ENCODE results near the gene STRBP. TPM values are rescaled to one million over a fixed set of nuclear protein-coding genes. Genes with fewer than 3 reads are reported as not detected.

STRBP gene
- total and polyA plus RNA-seq, 2 of the 4 experiments (the other 2 are of a cell fraction): 2.1 to 2.5 TPM

DNA sequence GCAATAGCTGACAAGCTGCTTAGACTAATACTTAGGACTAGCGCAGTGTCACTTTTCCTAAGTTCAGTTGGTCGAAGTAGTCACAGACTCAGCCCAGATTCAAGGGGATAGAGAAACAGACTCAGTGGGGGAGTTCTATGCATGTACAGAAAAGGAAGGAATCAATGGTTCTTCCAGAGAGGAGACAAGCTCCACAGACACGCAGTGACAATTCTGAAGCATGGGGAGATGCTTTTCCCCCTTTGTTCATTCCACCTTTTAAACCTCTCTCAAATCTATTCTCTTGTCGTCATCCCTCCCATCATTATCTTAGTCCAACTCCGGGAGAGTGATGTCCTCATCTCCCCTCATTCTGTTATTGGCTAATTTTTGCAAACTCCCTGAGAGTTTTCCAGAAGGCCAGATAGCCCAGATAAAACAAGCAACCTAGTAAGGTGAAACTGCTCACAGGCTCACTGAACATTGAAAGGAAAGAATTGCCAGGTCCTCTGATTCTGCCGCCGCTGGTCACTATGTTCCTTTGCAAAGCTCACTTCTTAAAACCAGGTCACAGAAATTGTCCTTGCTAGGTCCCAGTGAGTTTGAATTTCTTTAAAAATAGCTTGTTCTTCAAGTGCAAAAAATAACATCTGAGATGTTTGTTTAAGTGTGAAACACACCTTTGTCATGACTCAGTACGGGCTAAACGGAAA, 13.4 kb upstream of the STRBP start:
- H4K8ac ChIP-seq (ENCODE audit: low read depth in 2 of 2, low read length in 2 of 2): no peak overlapping the region
- H4K5ac ChIP-seq (ENCODE audit: low read depth, low read length): no peak overlapping the region
- BruUV-seq (replicated peaks): no TSS peak
- H2AK9ac ChIP-seq (replicated peaks; ENCODE audit: low read depth, low read length, poor library complexity): no peak overlapping the region
- no peak overlapping the region for H3K23ac ChIP-seq (ENCODE audit: low read depth, low read length)
- no peak overlapping the region for H2BK15ac ChIP-seq (ENCODE audit: low read depth, low read length)
- H2BK20ac ChIP-seq (ENCODE audit: low read depth, low read length): no peak overlapping the region
- ChIA-PET POLR2A (ENCODE audit: unreplicated experiment) (no interaction called here), CTCF (no interaction called here)
- no peaks in the 10 kb centered on the region for H4K20me1 ChIP-seq (ENCODE audit: insufficient read depth, low read length)
- no peak overlapping the region for H3K18ac ChIP-seq (ENCODE audit: low read depth, low read length)
- H3K36me3 ChIP-seq (ENCODE audit: control insufficient read depth, insufficient read depth, low read length): no peaks in the 10 kb centered on the region
- no peak for DNase-seq
- no peak for TF ChIP-seq RAD21 (IDR thresholded peaks at IDR 0.05; ENCODE audit: low read length)
- no peak for TF ChIP-seq BHLHE40 (IDR thresholded peaks at IDR 0.05; ENCODE audit: low read depth, low read length)
- TF ChIP-seq CEBPB (IDR thresholded peaks at IDR 0.05; ENCODE audit: low read depth, low read length): no peak
- no peak for TF ChIP-seq NFE2L2 (IDR thresholded peaks at IDR 0.05; ENCODE audit: low read depth, low read length)
- TF ChIP-seq, protein P1, sequence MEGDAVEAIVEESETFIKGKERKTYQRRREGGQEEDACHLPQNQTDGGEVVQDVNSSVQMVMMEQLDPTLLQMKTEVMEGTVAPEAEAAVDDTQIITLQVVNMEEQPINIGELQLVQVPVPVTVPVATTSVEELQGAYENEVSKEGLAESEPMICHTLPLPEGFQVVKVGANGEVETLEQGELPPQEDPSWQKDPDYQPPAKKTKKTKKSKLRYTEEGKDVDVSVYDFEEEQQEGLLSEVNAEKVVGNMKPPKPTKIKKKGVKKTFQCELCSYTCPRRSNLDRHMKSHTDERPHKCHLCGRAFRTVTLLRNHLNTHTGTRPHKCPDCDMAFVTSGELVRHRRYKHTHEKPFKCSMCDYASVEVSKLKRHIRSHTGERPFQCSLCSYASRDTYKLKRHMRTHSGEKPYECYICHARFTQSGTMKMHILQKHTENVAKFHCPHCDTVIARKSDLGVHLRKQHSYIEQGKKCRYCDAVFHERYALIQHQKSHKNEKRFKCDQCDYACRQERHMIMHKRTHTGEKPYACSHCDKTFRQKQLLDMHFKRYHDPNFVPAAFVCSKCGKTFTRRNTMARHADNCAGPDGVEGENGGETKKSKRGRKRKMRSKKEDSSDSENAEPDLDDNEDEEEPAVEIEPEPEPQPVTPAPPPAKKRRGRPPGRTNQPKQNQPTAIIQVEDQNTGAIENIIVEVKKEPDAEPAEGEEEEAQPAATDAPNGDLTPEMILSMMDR (conservative IDR thresholded peaks at IDR 0.05; ENCODE audit: low read depth, low read length): no peak
- no peak for TF ChIP-seq MAFK (IDR thresholded peaks at IDR 0.05; ENCODE audit: low read depth, low read length)
- no peak for TF ChIP-seq ELK1 (IDR thresholded peaks at IDR 0.05; ENCODE audit: borderline replicate concordance, low read depth, low read length)
- no peak for TF ChIP-seq POLR2A (IDR thresholded peaks at IDR 0.05; ENCODE audit: low read depth, low read length)
- TF ChIP-seq SMC3 (IDR thresholded peaks at IDR 0.05; ENCODE audit: low read depth, low read length): no peak
- TF ChIP-seq MXI1 (IDR thresholded peaks at IDR 0.05; ENCODE audit: borderline replicate concordance, low read depth, low read length): no peak
- TF ChIP-seq FOS (IDR thresholded peaks at IDR 0.05; ENCODE audit: low read depth, low read length): no peak
- TF ChIP-seq RCOR1 (IDR thresholded peaks at IDR 0.05; ENCODE audit: insufficient replicate concordance, low read length): no peak
- no peak for TF ChIP-seq CHD1 (IDR thresholded peaks at IDR 0.05; ENCODE audit: low read depth, low read length)
- TF ChIP-seq, protein P2, sequence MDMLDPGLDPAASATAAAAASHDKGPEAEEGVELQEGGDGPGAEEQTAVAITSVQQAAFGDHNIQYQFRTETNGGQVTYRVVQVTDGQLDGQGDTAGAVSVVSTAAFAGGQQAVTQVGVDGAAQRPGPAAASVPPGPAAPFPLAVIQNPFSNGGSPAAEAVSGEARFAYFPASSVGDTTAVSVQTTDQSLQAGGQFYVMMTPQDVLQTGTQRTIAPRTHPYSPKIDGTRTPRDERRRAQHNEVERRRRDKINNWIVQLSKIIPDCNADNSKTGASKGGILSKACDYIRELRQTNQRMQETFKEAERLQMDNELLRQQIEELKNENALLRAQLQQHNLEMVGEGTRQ (IDR thresholded peaks at IDR 0.05; ENCODE audit: low read depth, low read length): no peak
- no peak for TF ChIP-seq RFX5 (IDR thresholded peaks at IDR 0.05; ENCODE audit: low read depth, low read length)
- TF ChIP-seq MAZ (IDR thresholded peaks at IDR 0.05; ENCODE audit: borderline replicate concordance, low read depth, low read length): no peak
- WGBS, 2 experiments (ENCODE audit: extremely low coverage in 2 of 2, insufficient read length in 1 of 2): no CpG with 5 or more reads among the region's 9 CpGs
- no peak overlapping the region for H3K4me3 ChIP-seq (ENCODE audit: insufficient read depth, low read depth, low read length)
- no peak overlapping the region for H3K4me2 ChIP-seq (ENCODE audit: low read depth, low read length)
- H3K9ac ChIP-seq (ENCODE audit: low read depth, low read length): no peak overlapping the region
- no peak overlapping the region for H3K14ac ChIP-seq (replicated peaks; ENCODE audit: low read depth, low read length)
- in situ Hi-C loops (cut with MboI; ENCODE audit: low sequenced_read_pairs): no loop called here
- H2BK5ac ChIP-seq (ENCODE audit: low read depth, low read length, poor library complexity, severe bottlenecking): no peak overlapping the region
- peaks cover 30% of the 10 kb centered on the region for H3K27me3 ChIP-seq (ENCODE audit: control insufficient read depth, insufficient read depth, low read length)
- dilution Hi-C loops (cut with HindIII; ENCODE audit: low sequenced_read_pairs, unreplicated experiment): no loop called here
- intact Hi-C loops (cut with micrococcal nuclease): no loop called here
- no peaks in the 10 kb centered on the region for H3K9me3 ChIP-seq (ENCODE audit: control insufficient read depth, insufficient read depth, low read length)
- no peak overlapping the region for H2AFZ ChIP-seq (replicated peaks; ENCODE audit: low read length, poor library complexity)
- H3K4ac ChIP-seq (ENCODE audit: low read depth, low read length): no peak overlapping the region
- no peak overlapping the region for H3K27ac ChIP-seq (ENCODE audit: insufficient read depth, low read length)
- no peak overlapping the region for H3K56ac ChIP-seq (ENCODE audit: extremely low read depth, insufficient read depth, low read length)
- H3K79me1 ChIP-seq (ENCODE audit: low read depth in 1 of 2, low read length in 2 of 2): no peaks in the 10 kb centered on the region
- 0 out of 2 replicates have a peak, but pooled peaks cover 2% of the 10 kb centered on the region for H3K9me1 ChIP-seq (ENCODE audit: insufficient read depth, low read length)
- no peak overlapping the region for H2AK5ac ChIP-seq (ENCODE audit: low read depth, low read length)
- H2BK120ac ChIP-seq (ENCODE audit: low read depth, low read length): no peak overlapping the region
- no peak for ATAC-seq (ENCODE audit: low read depth)
- H4K91ac ChIP-seq (ENCODE audit: insufficient read depth, low read depth, low read length): no peak overlapping the region
- no peaks in the 10 kb centered on the region for H3K4me1 ChIP-seq (ENCODE audit: control insufficient read depth, insufficient read depth, low read length)

Measured in IMR-90 (cell line).